Neural cell (in vitro differentiated cells): Measurements from ENCODE around the gene MIS12. TPM values are rescaled to one million over a fixed set of nuclear protein-coding genes. Genes with fewer than 3 reads are reported as not detected.

Experiments
- H2AFZ ChIP-seq: fragments of 200-600, 300-800 bp; sonication (generic), shearing (Covaris generic); 2 replicates; pipeline ENCODE4 v1.6.0; 2014; ENCODE audit warnings: low read depth, mild to moderate bottlenecking, antibody characterized with exemption, low read length, moderate library complexity
- H3F3A ChIP-seq: fragments of 200-600 bp; shearing (Covaris generic); 2 replicates; pipeline ENCODE4 v1.6.1; 2016; ENCODE audit warnings: mild to moderate bottlenecking, moderate library complexity, mixed read lengths, antibody characterized with exemption, low read length; ENCODE audit not compliant: insufficient read depth, poor library complexity, severe bottlenecking
- H3K27ac ChIP-seq: fragments of 200-600, 300-800 bp; sonication (generic), shearing (Covaris generic); 2 replicates; pipeline ENCODE4 v1.5.1; 2014; ENCODE audit warnings: mild to moderate bottlenecking, low read length, moderate library complexity
- H3K27me3 ChIP-seq: fragments of 300-800, 200-600 bp; sonication (generic), shearing (Covaris generic); 2 replicates; pipeline ENCODE4 v1.6.0; 2014; ENCODE audit warnings: mild to moderate bottlenecking, low read depth, low read length, moderate library complexity; ENCODE audit not compliant: insufficient read depth
- H3K36me3 ChIP-seq: fragments of 300-800, 200-600 bp; sonication (generic), shearing (Covaris generic); 2 replicates; pipeline ENCODE4 v1.5.1; 2014; ENCODE audit warnings: mild to moderate bottlenecking, antibody characterized with exemption, low read length, moderate library complexity; ENCODE audit not compliant: insufficient read depth
- H3K4me2 ChIP-seq: fragments of 300-800, 200-600 bp; sonication (generic), shearing (Covaris generic); 2 replicates; pipeline ENCODE4 v1.6.0; 2014; ENCODE audit warnings: mild to moderate bottlenecking, low read length
- H3K4me3 ChIP-seq: fragments of 300-800, 200-600 bp; sonication (generic), shearing (Covaris generic); 2 replicates; pipeline ENCODE4 v1.5.1; 2014; ENCODE audit warnings: mild to moderate bottlenecking, low read length, moderate library complexity
- H3K79me2 ChIP-seq: fragments of 200-600 bp; shearing (Covaris generic); replicated peaks from 2 replicates; pipeline ENCODE4 v1.6.0; 2014; ENCODE audit warnings: mild to moderate bottlenecking, low read length, moderate library complexity; ENCODE audit not compliant: insufficient read depth
- H3K9ac ChIP-seq: fragments of 300-800, 200-600 bp; sonication (generic), shearing (Covaris generic); 2 replicates; pipeline ENCODE4 v1.6.1; 2016; ENCODE audit warnings: mild to moderate bottlenecking, low read length, mixed read lengths
- H3K9me2 ChIP-seq: fragments of 200-600 bp; shearing (Covaris generic); 2 replicates; pipeline ENCODE4 v1.6.1; 2016; ENCODE audit warnings: mild to moderate bottlenecking, low read length, mixed read lengths; ENCODE audit not compliant: insufficient read depth
- H3K9me3 ChIP-seq: fragments of 200-600, 300-800 bp; sonication (generic), shearing (Covaris generic); 2 replicates; pipeline ENCODE4 v1.6.1; 2016; ENCODE audit warnings: mild to moderate bottlenecking, mixed run types, low read length, moderate library complexity, mixed read lengths
- H4K20me1 ChIP-seq: fragments of 200-600 bp; shearing (Covaris generic); 2 replicates; pipeline ENCODE4 v1.6.1; 2016; ENCODE audit warnings: mild to moderate bottlenecking, mixed run types; ENCODE audit not compliant: insufficient read depth
- EP300 ChIP-seq: fragments of 450-650 bp; conservative IDR thresholded peaks from 2 replicates; pipeline ENCODE4 v1.6.1; 2014; ENCODE audit warnings: antibody characterized with exemption, mild to moderate bottlenecking, moderate library complexity; ENCODE audit not compliant: poor library complexity, severe bottlenecking
- EZH2 ChIP-seq: fragments of 200-600, 300-800 bp; shearing (Covaris generic), sonication (generic); IDR thresholded peaks from 2 replicates; pipeline ENCODE4 v1.6.1; 2014; ENCODE audit warnings: antibody characterized with exemption, low read length, borderline replicate concordance, mild to moderate bottlenecking; ENCODE audit not compliant: insufficient read depth, poor library complexity, severe bottlenecking
- MXI1 ChIP-seq: fragments of 450-650 bp; conservative IDR thresholded peaks from 2 replicates; pipeline ENCODE4 v1.6.1; 2014; ENCODE audit warnings: antibody characterized with exemption, mild to moderate bottlenecking; ENCODE audit not compliant: poor library complexity, severe bottlenecking
- POLR2AphosphoS5 ChIP-seq: IDR thresholded peaks from 2 replicates; pipeline ENCODE4 v1.6.1; 2012
- RAD21 ChIP-seq: fragments of 450-650 bp; conservative IDR thresholded peaks from 2 replicates; pipeline ENCODE4 v1.6.1; 2014; ENCODE audit warnings: antibody characterized with exemption, mild to moderate bottlenecking, moderate library complexity
- SMC3 ChIP-seq: fragments of 450-650 bp; conservative IDR thresholded peaks from 2 replicates; pipeline ENCODE4 v1.6.1; 2014; ENCODE audit warnings: antibody characterized with exemption, mild to moderate bottlenecking, moderate library complexity; ENCODE audit not compliant: poor library complexity
- TAF1 ChIP-seq: IDR thresholded peaks from 2 replicates; pipeline ENCODE4 v1.6.1; 2012; ENCODE audit warnings: low read depth
- polyA plus RNA-seq: library from polyadenylated mRNA; depleted of rRNA; stranded (reverse); fragments of >200 nt; gene quantifications from 2 replicates; pipeline ENCODE4 v1.2.3, GENCODE V29; 2014
- TF ChIP-seq, protein P1 (sequence below): IDR thresholded peaks from 2 replicates; pipeline ENCODE4 v1.6.1; 2012; ENCODE audit warnings: borderline replicate concordance
- TF ChIP-seq, protein P2 (sequence below): fragments of 450-650 bp; IDR thresholded peaks from 2 replicates; pipeline ENCODE4 v1.5.1; 2014; ENCODE audit warnings: antibody characterized with exemption, mild to moderate bottlenecking, moderate library complexity; ENCODE audit not compliant: poor library complexity, severe bottlenecking

The MIS12 gene
- polyA plus RNA-seq, 1 donor from 2014 or later: 41.4 TPM

DNA sequence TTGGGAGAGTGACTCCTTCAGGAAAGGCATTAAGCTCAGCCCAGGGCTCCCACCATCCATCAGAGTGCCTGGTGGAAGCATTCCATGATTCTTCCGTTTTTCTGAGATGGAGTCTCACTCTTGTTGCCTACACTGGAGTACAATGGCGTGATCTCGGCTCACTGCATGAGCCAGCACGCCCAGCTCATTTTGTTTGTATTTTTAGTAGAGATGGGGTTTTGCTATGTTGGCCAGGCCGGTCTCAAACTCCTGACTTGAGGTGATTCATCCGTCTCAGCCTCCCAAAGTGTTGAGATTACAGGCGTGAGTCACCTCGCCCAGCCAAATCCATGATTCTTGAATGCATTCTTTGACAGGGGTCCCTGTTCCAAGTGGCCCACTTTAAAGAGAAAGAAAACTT is 23.1 kb downstream of the MIS12 start:
- H3K36me3 ChIP-seq: no peaks in the 10 kb centered on the region
- peak overlapping the region; percentile 91 for H3K27ac ChIP-seq
- TF ChIP-seq, protein P1, sequence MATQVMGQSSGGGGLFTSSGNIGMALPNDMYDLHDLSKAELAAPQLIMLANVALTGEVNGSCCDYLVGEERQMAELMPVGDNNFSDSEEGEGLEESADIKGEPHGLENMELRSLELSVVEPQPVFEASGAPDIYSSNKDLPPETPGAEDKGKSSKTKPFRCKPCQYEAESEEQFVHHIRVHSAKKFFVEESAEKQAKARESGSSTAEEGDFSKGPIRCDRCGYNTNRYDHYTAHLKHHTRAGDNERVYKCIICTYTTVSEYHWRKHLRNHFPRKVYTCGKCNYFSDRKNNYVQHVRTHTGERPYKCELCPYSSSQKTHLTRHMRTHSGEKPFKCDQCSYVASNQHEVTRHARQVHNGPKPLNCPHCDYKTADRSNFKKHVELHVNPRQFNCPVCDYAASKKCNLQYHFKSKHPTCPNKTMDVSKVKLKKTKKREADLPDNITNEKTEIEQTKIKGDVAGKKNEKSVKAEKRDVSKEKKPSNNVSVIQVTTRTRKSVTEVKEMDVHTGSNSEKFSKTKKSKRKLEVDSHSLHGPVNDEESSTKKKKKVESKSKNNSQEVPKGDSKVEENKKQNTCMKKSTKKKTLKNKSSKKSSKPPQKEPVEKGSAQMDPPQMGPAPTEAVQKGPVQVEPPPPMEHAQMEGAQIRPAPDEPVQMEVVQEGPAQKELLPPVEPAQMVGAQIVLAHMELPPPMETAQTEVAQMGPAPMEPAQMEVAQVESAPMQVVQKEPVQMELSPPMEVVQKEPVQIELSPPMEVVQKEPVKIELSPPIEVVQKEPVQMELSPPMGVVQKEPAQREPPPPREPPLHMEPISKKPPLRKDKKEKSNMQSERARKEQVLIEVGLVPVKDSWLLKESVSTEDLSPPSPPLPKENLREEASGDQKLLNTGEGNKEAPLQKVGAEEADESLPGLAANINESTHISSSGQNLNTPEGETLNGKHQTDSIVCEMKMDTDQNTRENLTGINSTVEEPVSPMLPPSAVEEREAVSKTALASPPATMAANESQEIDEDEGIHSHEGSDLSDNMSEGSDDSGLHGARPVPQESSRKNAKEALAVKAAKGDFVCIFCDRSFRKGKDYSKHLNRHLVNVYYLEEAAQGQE: no peak
- no peak for TF ChIP-seq TAF1
- TF ChIP-seq POLR2AphosphoS5: no peak
- TF ChIP-seq RAD21: no peak
- TF ChIP-seq SMC3: no peak
- no peak for TF ChIP-seq EZH2
- TF ChIP-seq, protein P2, sequence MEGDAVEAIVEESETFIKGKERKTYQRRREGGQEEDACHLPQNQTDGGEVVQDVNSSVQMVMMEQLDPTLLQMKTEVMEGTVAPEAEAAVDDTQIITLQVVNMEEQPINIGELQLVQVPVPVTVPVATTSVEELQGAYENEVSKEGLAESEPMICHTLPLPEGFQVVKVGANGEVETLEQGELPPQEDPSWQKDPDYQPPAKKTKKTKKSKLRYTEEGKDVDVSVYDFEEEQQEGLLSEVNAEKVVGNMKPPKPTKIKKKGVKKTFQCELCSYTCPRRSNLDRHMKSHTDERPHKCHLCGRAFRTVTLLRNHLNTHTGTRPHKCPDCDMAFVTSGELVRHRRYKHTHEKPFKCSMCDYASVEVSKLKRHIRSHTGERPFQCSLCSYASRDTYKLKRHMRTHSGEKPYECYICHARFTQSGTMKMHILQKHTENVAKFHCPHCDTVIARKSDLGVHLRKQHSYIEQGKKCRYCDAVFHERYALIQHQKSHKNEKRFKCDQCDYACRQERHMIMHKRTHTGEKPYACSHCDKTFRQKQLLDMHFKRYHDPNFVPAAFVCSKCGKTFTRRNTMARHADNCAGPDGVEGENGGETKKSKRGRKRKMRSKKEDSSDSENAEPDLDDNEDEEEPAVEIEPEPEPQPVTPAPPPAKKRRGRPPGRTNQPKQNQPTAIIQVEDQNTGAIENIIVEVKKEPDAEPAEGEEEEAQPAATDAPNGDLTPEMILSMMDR: no peak
- TF ChIP-seq EP300: no peak
- TF ChIP-seq MXI1: no peak
- peak overlapping the region; percentile 53 for H3K9ac ChIP-seq
- peak overlapping the region; percentile 46 for H3K4me3 ChIP-seq
- H3K9me2 ChIP-seq: no peaks in the 10 kb centered on the region
- H3K27me3 ChIP-seq: no peaks in the 10 kb centered on the region
- no peaks in the 10 kb centered on the region for H3K79me2 ChIP-seq
- no peaks in the 10 kb centered on the region for H3F3A ChIP-seq
- no peak overlapping the region for H2AFZ ChIP-seq
- H3K4me2 ChIP-seq: no peak overlapping the region
- no peaks in the 10 kb centered on the region for H3K9me3 ChIP-seq
- H4K20me1 ChIP-seq: no peaks in the 10 kb centered on the region

DNA sequence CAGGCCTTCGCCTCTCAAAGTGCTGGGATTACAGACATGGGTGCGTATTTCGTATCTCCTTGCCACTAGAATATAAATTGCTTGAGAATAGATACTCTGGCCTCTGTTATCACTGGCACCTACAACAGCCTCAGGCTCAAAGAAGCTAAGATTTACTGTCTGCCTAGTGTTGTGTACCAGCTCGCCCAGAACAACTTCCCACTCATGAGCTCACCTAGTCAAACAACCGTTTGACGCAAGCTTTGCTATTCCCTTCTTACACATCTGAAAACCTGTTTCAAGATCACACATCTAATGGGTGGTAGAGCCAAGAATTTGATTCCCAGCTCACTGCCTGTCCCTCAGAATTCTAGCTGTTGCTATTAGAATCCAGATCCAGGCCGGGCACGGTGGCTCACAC is 24.4 kb downstream of the MIS12 start:
- TF ChIP-seq, protein P1: no peak
- TF ChIP-seq TAF1 (no peak), EZH2 (no peak), MXI1 (no peak), POLR2AphosphoS5 (no peak), RAD21 (no peak), EP300 (no peak), SMC3 (no peak)
- TF ChIP-seq, protein P2: no peak
- H3K9ac ChIP-seq: no peak overlapping the region
- no peak overlapping the region for H2AFZ ChIP-seq
- no peaks in the 10 kb centered on the region for H4K20me1 ChIP-seq
- no peaks in the 10 kb centered on the region for H3F3A ChIP-seq
- no peak overlapping the region for H3K4me3 ChIP-seq
- no peaks in the 10 kb centered on the region for H3K9me2 ChIP-seq
- H3K27me3 ChIP-seq: no peaks in the 10 kb centered on the region
- H3K27ac ChIP-seq: no peak overlapping the region
- H3K36me3 ChIP-seq: no peaks in the 10 kb centered on the region
- no peaks in the 10 kb centered on the region for H3K79me2 ChIP-seq
- no peaks in the 10 kb centered on the region for H3K9me3 ChIP-seq
- no peak overlapping the region for H3K4me2 ChIP-seq
